Measurements from ENCODE around the gene LY6G6F. TPM values are rescaled to one million over a fixed set of nuclear protein-coding genes. Genes with fewer than 3 reads are reported as not detected.

The LY6G6F gene
- total and polyA plus RNA-seq, 4 donors = not detected

DNA sequence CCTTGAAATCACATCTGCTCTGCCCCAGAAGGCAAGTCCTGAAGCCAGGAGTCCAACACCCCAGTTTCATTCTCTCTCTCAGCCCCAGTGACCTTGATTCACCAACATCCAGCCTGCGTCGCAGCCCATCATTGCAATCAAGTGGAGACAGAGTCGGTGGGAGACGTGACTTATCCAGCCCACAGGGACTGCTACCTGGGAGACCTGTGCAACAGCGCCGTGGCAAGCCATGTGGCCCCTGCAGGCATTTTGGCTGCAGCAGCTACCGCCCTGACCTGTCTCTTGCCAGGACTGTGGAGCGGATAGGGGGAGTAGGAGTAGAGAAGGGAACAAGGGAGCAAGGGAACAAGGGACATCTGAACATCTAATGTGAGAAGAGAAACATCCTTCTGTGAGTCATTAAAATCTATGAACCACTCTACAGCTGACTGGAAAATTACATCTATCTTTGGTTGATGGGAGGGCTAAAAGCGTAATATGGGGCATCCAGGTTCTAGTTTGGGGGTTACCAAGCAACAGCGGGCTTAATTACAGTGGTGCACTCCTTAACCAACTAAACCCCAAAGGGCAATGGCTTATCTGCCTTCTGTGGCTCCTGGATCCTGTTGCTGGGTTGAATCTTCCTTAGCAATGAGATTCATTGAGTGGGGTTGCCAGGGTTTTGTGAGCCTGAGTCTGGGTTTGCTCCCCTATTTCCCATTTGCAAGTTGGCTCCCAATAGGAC, 11.0 kb downstream of the LY6G6F start:
- no peak overlapping the region for H3K27ac ChIP-seq (ENCODE audit: low read depth in 1 of 2, low read length in 2 of 2)
- intact Hi-C loops (cut with DNase I) = no loop called here
- H3K27me3 ChIP-seq (ENCODE audit: control insufficient read depth in 1 of 2, insufficient read depth in 2 of 2, low read length in 1 of 2) = no peaks in the 10 kb centered on the region
- WGBS, 2 donors = 69 to 71% methylated on average over 10 of the region's 10 CpGs
- H3K4me3 ChIP-seq (ENCODE audit: low read length in 2 of 2) = no peak overlapping the region
- ATAC-seq (ENCODE audit: low FRiP score) (no peak), DNase-seq (no peak)
- H3K36me3 ChIP-seq (ENCODE audit: control insufficient read depth in 1 of 2, insufficient read depth in 2 of 2, low read length in 1 of 2) = no peaks in the 10 kb centered on the region
- H3K4me1 ChIP-seq (ENCODE audit: control insufficient read depth in 1 of 2, insufficient read depth in 2 of 2, low read length in 2 of 2) = no peaks in the 10 kb centered on the region
- no peaks in the 10 kb centered on the region for H3K9me3 ChIP-seq (ENCODE audit: control insufficient read depth, low read length)

DNA sequence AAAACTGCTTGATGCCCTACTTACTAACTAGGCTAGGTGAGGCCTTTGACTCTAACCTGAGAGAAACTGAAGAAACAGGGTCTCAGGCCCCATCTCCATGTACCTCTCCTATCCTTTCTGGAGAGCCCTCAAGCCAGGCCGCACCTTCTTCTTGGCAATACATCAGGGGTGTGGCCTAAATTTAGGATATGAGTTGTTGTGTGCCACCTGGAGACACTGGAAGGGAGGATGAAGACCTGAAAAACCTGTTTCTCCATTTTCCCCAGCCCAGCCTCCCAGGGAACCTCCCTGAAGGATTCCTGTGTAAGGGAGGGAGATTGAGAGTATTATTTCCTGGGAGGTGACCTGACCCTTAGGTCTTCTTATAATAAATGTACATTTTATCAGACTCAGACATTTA, 11.6 kb downstream of the LY6G6F start:
- intact Hi-C loops (cut with DNase I) = no loop called here
- no peaks in the 10 kb centered on the region for H3K9me3 ChIP-seq (ENCODE audit: control insufficient read depth, low read length)
- H3K36me3 ChIP-seq (ENCODE audit: control insufficient read depth in 1 of 2, insufficient read depth in 2 of 2, low read length in 1 of 2) = no peaks in the 10 kb centered on the region
- 85 to 100% methylated on average over 1 of the region's 1 CpG for WGBS, 2 donors
- ATAC-seq (ENCODE audit: low FRiP score) (no peak), DNase-seq (no peak)
- no peaks in the 10 kb centered on the region for H3K27me3 ChIP-seq (ENCODE audit: control insufficient read depth in 1 of 2, insufficient read depth in 2 of 2, low read length in 1 of 2)
- H3K27ac ChIP-seq (ENCODE audit: low read depth in 1 of 2, low read length in 2 of 2) = no peak overlapping the region
- no peak overlapping the region for H3K4me3 ChIP-seq (ENCODE audit: low read length in 2 of 2)
- no peaks in the 10 kb centered on the region for H3K4me1 ChIP-seq (ENCODE audit: control insufficient read depth in 1 of 2, insufficient read depth in 2 of 2, low read length in 2 of 2)

DNA sequence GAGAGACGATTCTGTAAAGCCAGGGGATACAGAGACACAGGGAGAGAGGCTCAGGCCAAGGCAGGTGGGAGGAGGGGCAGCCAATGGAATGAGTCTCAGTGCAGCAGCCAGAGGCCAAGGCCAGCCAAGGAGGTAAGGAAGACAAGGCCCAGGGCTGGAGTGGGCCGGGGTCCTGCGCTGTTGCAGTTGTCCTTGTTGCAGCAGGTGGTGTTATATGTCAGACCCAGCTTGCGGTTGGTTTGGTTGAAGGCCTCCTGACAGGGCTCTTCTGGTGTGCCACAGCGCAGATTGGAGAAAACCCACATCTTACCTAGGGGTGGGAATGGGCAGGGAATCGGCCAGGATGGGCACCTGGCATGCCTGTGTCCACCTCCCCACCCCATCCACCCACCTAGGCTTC, 12.3 kb downstream of the LY6G6F start:
- no peaks in the 10 kb centered on the region for H3K27me3 ChIP-seq (ENCODE audit: control insufficient read depth in 1 of 2, insufficient read depth in 2 of 2, low read length in 1 of 2)
- H3K4me1 ChIP-seq (ENCODE audit: control insufficient read depth in 1 of 2, insufficient read depth in 2 of 2, low read length in 2 of 2) = no peaks in the 10 kb centered on the region
- no peak overlapping the region for H3K4me3 ChIP-seq (ENCODE audit: low read length in 2 of 2)
- H3K9me3 ChIP-seq (ENCODE audit: control insufficient read depth, low read length) = no peaks in the 10 kb centered on the region
- 87 to 89% methylated on average over 6 of the region's 6 CpGs for WGBS, 2 donors
- no peaks in the 10 kb centered on the region for H3K36me3 ChIP-seq (ENCODE audit: control insufficient read depth in 1 of 2, insufficient read depth in 2 of 2, low read length in 1 of 2)
- no peak overlapping the region for H3K27ac ChIP-seq (ENCODE audit: low read depth in 1 of 2, low read length in 2 of 2)
- no peak for DNase-seq
- intact Hi-C loops (cut with DNase I) = no loop called here
- ATAC-seq (ENCODE audit: low FRiP score) = no peak

- no peak for DNase-seq
- Histone ChIP-seq H3K27me3 (ENCODE audit: control insufficient read depth in 1 of 2, insufficient read depth in 2 of 2, low read length in 1 of 2) (no peaks in the 10 kb centered on the region), H3K9me3 (ENCODE audit: control insufficient read depth, low read length) (no peaks in the 10 kb centered on the region), H3K36me3 (ENCODE audit: control insufficient read depth in 1 of 2, insufficient read depth in 2 of 2, low read length in 1 of 2) (no peaks in the 10 kb centered on the region), H3K27ac (ENCODE audit: low read depth in 1 of 2, low read length in 2 of 2) (no peak overlapping the region), H3K4me1 (ENCODE audit: control insufficient read depth in 1 of 2, insufficient read depth in 2 of 2, low read length in 2 of 2) (no peaks in the 10 kb centered on the region), H3K4me3 (ENCODE audit: low read length in 2 of 2) (no peak overlapping the region)
- intact Hi-C loops (cut with DNase I) = no loop called here
- WGBS, 2 donors = 84 to 90% methylated on average over 5 of the region's 5 CpGs
- no peak for ATAC-seq (ENCODE audit: low FRiP score)
These were observed 13.6 kb downstream of the LY6G6F start for GRCh38 chr6:31720196-31720770.

- DNase-seq (no peak), ATAC-seq (ENCODE audit: low FRiP score) (no peak)
- Histone ChIP-seq H3K4me3 (ENCODE audit: low read length in 2 of 2) (no peak within 1 kb of the TSS), H3K27ac (ENCODE audit: low read depth in 1 of 2, low read length in 2 of 2) (no peak within 1 kb of the TSS), H3K4me1 (ENCODE audit: control insufficient read depth in 1 of 2, insufficient read depth in 2 of 2, low read length in 2 of 2) (no peaks in the 10 kb centered on the region), H3K27me3 (ENCODE audit: control insufficient read depth in 1 of 2, insufficient read depth in 2 of 2, low read length in 1 of 2) (no peaks in the 10 kb centered on the region), H3K9me3 (ENCODE audit: control insufficient read depth, low read length) (no peaks in the 10 kb centered on the region), H3K36me3 (ENCODE audit: control insufficient read depth in 1 of 2, insufficient read depth in 2 of 2, low read length in 1 of 2) (no peaks in the 10 kb centered on the region)
- intact Hi-C loops (cut with DNase I) = no loop called here
- 88 to 90% methylated on average over 3 to 4 of the region's 4 CpGs for WGBS, 2 donors
These were observed 14.8 kb downstream of the LY6G6F start, which contains the start of gene LY6G6C for GRCh38 chr6:31721351-31722020. TSS of gene LY6G6C (minus strand) at chr6:31721746. CDS start at chr6:31721679, 67 bp downstream.

DNA sequence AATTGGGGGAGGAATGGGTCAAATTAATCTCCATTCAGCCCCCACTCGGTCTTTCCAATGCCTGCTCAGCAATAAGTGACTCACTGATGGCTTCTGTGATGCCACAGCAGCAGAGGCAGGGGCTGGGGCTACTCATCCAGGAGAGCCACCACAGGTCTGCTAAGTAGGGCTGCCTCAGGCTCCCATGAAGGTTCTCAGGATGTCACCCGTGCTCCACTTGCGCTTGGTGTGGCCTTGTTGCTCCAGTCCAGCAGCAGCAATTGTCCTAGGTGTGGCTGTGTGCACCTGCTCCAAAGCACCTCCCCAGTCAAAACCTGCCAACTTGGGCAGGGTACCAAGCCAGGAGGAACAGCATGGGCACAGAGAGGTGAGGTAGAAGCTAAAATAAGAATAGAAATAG, 15.5 kb downstream of the LY6G6F start:
- WGBS, 2 donors = 92 to 97% methylated on average over 3 of the region's 3 CpGs
- intact Hi-C loops (cut with DNase I) = no loop called here
- Histone ChIP-seq H3K9me3 (ENCODE audit: control insufficient read depth, low read length) (no peaks in the 10 kb centered on the region), H3K36me3 (ENCODE audit: control insufficient read depth in 1 of 2, insufficient read depth in 2 of 2, low read length in 1 of 2) (peaks cover 0 to 1% of the 10 kb centered on the region in 2 donors), H3K4me1 (ENCODE audit: control insufficient read depth in 1 of 2, insufficient read depth in 2 of 2, low read length in 2 of 2) (no peaks in the 10 kb centered on the region), H3K27ac (ENCODE audit: low read depth in 1 of 2, low read length in 2 of 2) (no peak overlapping the region), H3K4me3 (ENCODE audit: low read length in 2 of 2) (no peak overlapping the region), H3K27me3 (ENCODE audit: control insufficient read depth in 1 of 2, insufficient read depth in 2 of 2, low read length in 1 of 2) (no peaks in the 10 kb centered on the region)
- DNase-seq (no peak), ATAC-seq (ENCODE audit: low FRiP score) (no peak)

DNA sequence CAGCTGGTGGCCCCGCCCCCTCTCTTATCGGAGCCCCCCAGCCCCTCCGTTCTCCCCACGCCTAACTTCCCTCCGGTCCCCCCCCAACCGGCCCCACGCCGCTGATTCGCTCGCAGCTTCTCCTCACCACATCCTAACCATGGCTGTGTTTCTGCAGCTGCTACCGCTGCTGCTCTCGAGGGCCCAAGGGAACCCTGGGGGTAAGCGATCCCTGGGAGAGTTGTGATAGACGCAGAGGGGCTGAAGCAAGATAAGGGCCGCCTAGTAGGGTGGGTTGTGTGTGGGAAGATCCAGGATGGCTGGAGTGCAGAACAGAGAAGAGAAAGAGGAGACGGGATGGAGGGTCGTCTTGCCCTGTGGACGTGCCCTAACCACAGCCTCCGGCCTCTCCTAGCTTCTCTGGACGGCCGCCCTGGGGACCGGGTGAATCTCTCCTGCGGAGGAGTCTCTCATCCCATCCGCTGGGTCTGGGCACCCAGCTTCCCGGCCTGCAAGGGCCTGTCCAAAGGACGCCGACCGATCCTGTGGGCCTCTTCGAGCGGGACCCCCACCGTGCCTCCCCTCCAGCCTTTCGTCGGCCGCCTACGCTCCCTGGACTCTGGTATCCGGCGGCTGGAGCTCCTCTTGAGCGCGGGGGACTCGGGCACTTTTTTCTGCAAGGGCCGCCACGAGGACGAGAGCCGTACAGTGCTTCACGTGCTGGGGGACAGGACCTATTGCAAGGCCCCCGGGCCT, 16.7 kb downstream of the LY6G6F start, which contains the start of gene MPIG6B:
TSS of gene MPIG6B (plus strand) at position 129 of the 735 bp plus-strand sequence. CDS start at position 140, 11 bp downstream.
- DNase-seq (no peak), ATAC-seq (ENCODE audit: low FRiP score) (no peak)
- intact Hi-C loops (cut with DNase I) = no loop called here

GRCh38 chr6:31723980-31724691, 17.5 kb downstream of the LY6G6F start:
- H3K4me3 ChIP-seq (ENCODE audit: low read length in 2 of 2) = no peak overlapping the region
- WGBS, 2 donors = 88 to 89% methylated on average over 25 of the region's 25 CpGs
- H3K9me3 ChIP-seq (ENCODE audit: control insufficient read depth, low read length) = no peaks in the 10 kb centered on the region
- intact Hi-C loops (cut with DNase I) = no loop called here
- peaks cover 0 to 2% of the 10 kb centered on the region in 2 donors for H3K36me3 ChIP-seq (ENCODE audit: control insufficient read depth in 1 of 2, insufficient read depth in 2 of 2, low read length in 1 of 2)
- no peak overlapping the region for H3K27ac ChIP-seq (ENCODE audit: low read depth in 1 of 2, low read length in 2 of 2)
- DNase-seq (no peak), ATAC-seq (ENCODE audit: low FRiP score) (no peak)
- H3K27me3 ChIP-seq (ENCODE audit: control insufficient read depth in 1 of 2, insufficient read depth in 2 of 2, low read length in 1 of 2) = no peaks in the 10 kb centered on the region
- no peaks in the 10 kb centered on the region for H3K4me1 ChIP-seq (ENCODE audit: control insufficient read depth in 1 of 2, insufficient read depth in 2 of 2, low read length in 2 of 2)

More for the DNA sequence above, 16.7 kb downstream of the LY6G6F start, which contains the start of gene MPIG6B:
- Histone ChIP-seq H3K27me3 (ENCODE audit: control insufficient read depth in 1 of 2, insufficient read depth in 2 of 2, low read length in 1 of 2) (no peaks in the 10 kb centered on the region), H3K4me1 (ENCODE audit: control insufficient read depth in 1 of 2, insufficient read depth in 2 of 2, low read length in 2 of 2) (no peaks in the 10 kb centered on the region), H3K9me3 (ENCODE audit: control insufficient read depth, low read length) (no peaks in the 10 kb centered on the region), H3K36me3 (ENCODE audit: control insufficient read depth in 1 of 2, insufficient read depth in 2 of 2, low read length in 1 of 2) (peaks cover 0 to 2% of the 10 kb centered on the region in 2 donors), H3K4me3 (ENCODE audit: low read length in 2 of 2) (no peak within 1 kb of the TSS), H3K27ac (ENCODE audit: low read depth in 1 of 2, low read length in 2 of 2) (no peak within 1 kb of the TSS)
- 71% methylated on average over 46 of the region's 46 CpGs for WGBS, 2 donors
